H4 (cell line): ENCODE results near the gene GLRX5. TPM values are rescaled to one million over a fixed set of nuclear protein-coding genes. Genes with fewer than 3 reads are reported as not detected.

ENCODE experiments used
- DNase-seq: peaks from one replicate; pipeline ENCODE4 v3.0.0-alpha.2; 2015; ENCODE audit warnings: low spot score
- total RNA-seq: library from RNA; depleted of rRNA; stranded (reverse); fragments of >200 nt; shearing (Covaris generic); gene quantifications from 2 replicates; pipeline ENCODE4 v1.2.3, GENCODE V29; 2014

GLRX5 gene
- total RNA-seq, 1 experiment from 2014 or later: 79.7 TPM

GRCh38 chr14:95535226-95536021, 574 bp downstream of the GLRX5 start:
- no peak for DNase-seq

GRCh38 chr14:95536036-95536593, 1.3 kb downstream of the GLRX5 start:
- no peak for DNase-seq

GRCh38 chr14:95536671-95537070, 1.8 kb downstream of the GLRX5 start:
- no peak for DNase-seq

GRCh38 chr14:95537298-95538089, 2.6 kb downstream of the GLRX5 start:
- no peak for DNase-seq

GRCh38 chr14:95538801-95539509, 4.1 kb downstream of the GLRX5 start:
- no peak for DNase-seq

GRCh38 chr14:95540236-95540855, 5.5 kb downstream of the GLRX5 start:
- no peak for DNase-seq

- DNase-seq: no peak
Observed at GRCh38 chr14:95541346-95541745, 6.5 kb downstream of the GLRX5 start.

- no peak for DNase-seq
Observed at GRCh38 chr14:95541932-95542930, 7.4 kb downstream of the GLRX5 start.

- DNase-seq: no peak
Observed at GRCh38 chr14:95543021-95543420, 8.2 kb downstream of the GLRX5 start.

GRCh38 chr14:95544588-95544987, 9.7 kb downstream of the GLRX5 start:
- DNase-seq: no peak

- DNase-seq: no peak
Observed at GRCh38 chr14:95545515-95546168, 10.8 kb downstream of the GLRX5 start.

- DNase-seq: no peak
Observed at GRCh38 chr14:95547272-95547625, 12.4 kb downstream of the GLRX5 start.

- DNase-seq: no peak
Observed at GRCh38 chr14:95547626-95548327, 12.9 kb downstream of the GLRX5 start.

GRCh38 chr14:95548328-95548929, 13.6 kb downstream of the GLRX5 start:
- DNase-seq: no peak

- DNase-seq: no peak
Observed at GRCh38 chr14:95549656-95550585, 15.1 kb downstream of the GLRX5 start.

GRCh38 chr14:95551435-95551834, 16.6 kb downstream of the GLRX5 start:
- DNase-seq: no peak

GRCh38 chr14:95553141-95553540, 18.3 kb downstream of the GLRX5 start:
- DNase-seq: no peak

- no peak for DNase-seq
Observed at GRCh38 chr14:95555053-95555452, 20.2 kb downstream of the GLRX5 start.
